Measurements from ENCODE around the gene JAG1.

JAG1 gene

GRCh38 chr20:10673842-10674683 lies at the start of gene JAG1:
Gene JAG1 (minus strand): TSS chr20:10673999. CDS start chr20:10673530, 469 bp downstream.
- DNase-seq (ENCODE audit: low read depth) = peak; percentile 42

GRCh38 chr20:10721976-10722375 lies 48.2 kb upstream of the JAG1 start:
- DNase-seq (ENCODE audit: low read depth) = no peak

- DNase-seq (ENCODE audit: low read depth) = no peak
These were observed 47.5 kb upstream of the JAG1 start for GRCh38 chr20:10721137-10721896.

- DNase-seq (ENCODE audit: low read depth) = no peak
These were observed 46.8 kb upstream of the JAG1 start for GRCh38 chr20:10720565-10720964.

- no peak for DNase-seq (ENCODE audit: low read depth)
These were observed 46.1 kb upstream of the JAG1 start for GRCh38 chr20:10719740-10720385.

GRCh38 chr20:10718661-10719060 lies 44.9 kb upstream of the JAG1 start:
- no peak for DNase-seq (ENCODE audit: low read depth)

- no peak for DNase-seq (ENCODE audit: low read depth)
These were observed 43.1 kb upstream of the JAG1 start for GRCh38 chr20:10716855-10717254.

GRCh38 chr20:10715035-10715434 lies 41.2 kb upstream of the JAG1 start:
- no peak for DNase-seq (ENCODE audit: low read depth)

- no peak for DNase-seq (ENCODE audit: low read depth)
These were observed 40.6 kb upstream of the JAG1 start for GRCh38 chr20:10714236-10714975.

GRCh38 chr20:10713161-10713560 lies 39.4 kb upstream of the JAG1 start:
- DNase-seq (ENCODE audit: low read depth) = no peak

- DNase-seq (ENCODE audit: low read depth) = no peak
These were observed 38.2 kb upstream of the JAG1 start for GRCh38 chr20:10711903-10712451.

GRCh38 chr20:10710991-10711775 lies 37.4 kb upstream of the JAG1 start:
- no peak for DNase-seq (ENCODE audit: low read depth)

GRCh38 chr20:10709916-10710315 lies 36.1 kb upstream of the JAG1 start:
- no peak for DNase-seq (ENCODE audit: low read depth)

GRCh38 chr20:10708351-10709185 lies 34.8 kb upstream of the JAG1 start:
- DNase-seq (ENCODE audit: low read depth) = no peak

GRCh38 chr20:10707791-10708190 lies 34.0 kb upstream of the JAG1 start:
- no peak for DNase-seq (ENCODE audit: low read depth)

- no peak for DNase-seq (ENCODE audit: low read depth)
These were observed 33.3 kb upstream of the JAG1 start for GRCh38 chr20:10707068-10707467.

GRCh38 chr20:10706460-10706811 lies 32.6 kb upstream of the JAG1 start:
- DNase-seq (ENCODE audit: low read depth) = no peak

GRCh38 chr20:10705801-10706459 lies 32.1 kb upstream of the JAG1 start:
- no peak for DNase-seq (ENCODE audit: low read depth)

- no peak for DNase-seq (ENCODE audit: low read depth)
These were observed 27.8 kb upstream of the JAG1 start for GRCh38 chr20:10701607-10702006.

GRCh38 chr20:10699941-10700340 lies 26.1 kb upstream of the JAG1 start:
- DNase-seq (ENCODE audit: low read depth) = no peak
